ENCODE measurements around the gene WDR4. TPM values are rescaled to one million over a fixed set of nuclear protein-coding genes. Genes with fewer than 3 reads are reported as not detected.
"Not testable (repeated sequence)": the region's sequence is repeated elsewhere in the genome, so short reads cannot be mapped to it uniquely, and the experiment has no call there.

The WDR4 gene
- polyA plus RNA-seq, 1 of the 3 experiments (the other 2 are of a cell fraction) = 26.5 TPM

- H3K79me2 ChIP-seq (ENCODE audit: insufficient read depth) = peaks cover 39% of the 10 kb centered on the region
- peaks cover 24% of the 10 kb centered on the region for H4K20me1 ChIP-seq (ENCODE audit: insufficient read depth)
- no peaks in the 10 kb centered on the region for H3F3A ChIP-seq (replicated peaks; ENCODE audit: insufficient read depth)
- no peaks in the 10 kb centered on the region for H3K4me1 ChIP-seq (ENCODE audit: control insufficient read depth in 1 of 2, insufficient read depth in 2 of 2, low read depth in 1 of 2, low read length in 1 of 2)
- WGBS (ENCODE audit: low lambda C conversion rate) = 87% methylated on average over 17 of the region's 22 CpGs
- no peak overlapping the region for H2AFZ ChIP-seq (ENCODE audit: low read depth)
- no peaks in the 10 kb centered on the region for H3K9me2 ChIP-seq
- no peak overlapping the region for H3K4me2 ChIP-seq
- peaks cover 16 to 61% of the 10 kb centered on the region in 2 experiments for H3K36me3 ChIP-seq (replicated peaks in 1 of 2; ENCODE audit: control insufficient read depth in 1 of 2, insufficient read depth in 2 of 2, low read length in 1 of 2)
- no peaks in the 10 kb centered on the region for H3K27me3 ChIP-seq (ENCODE audit: insufficient read depth)
- no peak overlapping the region for H3K4me3 ChIP-seq (ENCODE audit: low read depth in 2 of 2, low read length in 1 of 2)
- CTCF ChIA-PET = interaction anchor here (1.1 to 1.9 kb wide), 3 partner anchors 12 to 251 kb away, joined by 3 to 5 read pairs (median 3); no protein-coding TSS in a partner anchor
- no peak overlapping the region for H3K27ac ChIP-seq (ENCODE audit: low read depth in 2 of 2, low read length in 1 of 2)
- peak; percentile 15 for DNase-seq
- H3K9ac ChIP-seq = no peak overlapping the region
- TF ChIP-seq CTCF (IDR thresholded peaks at IDR 0.05) (no peak), JUND (IDR thresholded peaks at IDR 0.05) (no peak), NRF1 (IDR thresholded peaks at IDR 0.05; ENCODE audit: low read depth, low read length) (no peak)
- H3K9me3 ChIP-seq = no peaks in the 10 kb centered on the region
- POLR2A ChIA-PET = no interaction called here
Measured at GRCh38 chr21:42844411-42845113, 34.8 kb downstream of the WDR4 start.

GRCh38 chr21:42843056-42843455, 36.3 kb downstream of the WDR4 start:
- Histone ChIP-seq H3K4me1 (ENCODE audit: control insufficient read depth in 1 of 2, insufficient read depth in 2 of 2, low read depth in 1 of 2, low read length in 1 of 2) (no peaks in the 10 kb centered on the region), H2AFZ (ENCODE audit: low read depth) (no peak overlapping the region), H3K4me3 (ENCODE audit: low read depth in 2 of 2, low read length in 1 of 2) (no peak overlapping the region), H3F3A (replicated peaks; ENCODE audit: insufficient read depth) (no peaks in the 10 kb centered on the region), H3K79me2 (ENCODE audit: insufficient read depth) (peaks cover 39% of the 10 kb centered on the region), H3K36me3 (replicated peaks in 1 of 2; ENCODE audit: control insufficient read depth in 1 of 2, insufficient read depth in 2 of 2, low read length in 1 of 2) (peaks cover 16 to 57% of the 10 kb centered on the region in 2 experiments), H3K27me3 (ENCODE audit: insufficient read depth) (no peaks in the 10 kb centered on the region), H3K9me2 (no peaks in the 10 kb centered on the region), H4K20me1 (ENCODE audit: insufficient read depth) (peaks cover 24% of the 10 kb centered on the region), H3K27ac (ENCODE audit: low read depth in 2 of 2, low read length in 1 of 2) (no peak overlapping the region), H3K4me2 (no peak overlapping the region), H3K9ac (no peak overlapping the region), H3K9me3 (no peaks in the 10 kb centered on the region)
- DNase-seq = no peak
- TF ChIP-seq USF2 (IDR thresholded peaks at IDR 0.05; ENCODE audit: borderline replicate concordance, low read depth, low read length) (no peak), MXI1 (IDR thresholded peaks at IDR 0.05; ENCODE audit: low read depth, low read length) (no peak), MEF2A (IDR thresholded peaks at IDR 0.05; ENCODE audit: borderline replicate concordance, low read depth) (no peak), POLR2AphosphoS5 (IDR thresholded peaks at IDR 0.05; ENCODE audit: low read depth, low read length) (no peak)
- ChIA-PET POLR2A (no interaction called here), CTCF (interaction anchor here (0.8 to 1.9 kb wide), 2 partner anchors 23 to 250 kb away, joined by 3 to 5 read pairs; no protein-coding TSS in a partner anchor)
- WGBS (ENCODE audit: low lambda C conversion rate) = 95% methylated on average over 14 of the region's 14 CpGs

- Histone ChIP-seq H3K79me2 (ENCODE audit: insufficient read depth) (peaks cover 39% of the 10 kb centered on the region), H4K20me1 (ENCODE audit: insufficient read depth) (peaks cover 19% of the 10 kb centered on the region), H3K36me3 (replicated peaks in 1 of 2; ENCODE audit: control insufficient read depth in 1 of 2, insufficient read depth in 2 of 2, low read length in 1 of 2) (peaks cover 16 to 47% of the 10 kb centered on the region in 2 experiments)
- H3K9me3 ChIP-seq; H3K27me3 ChIP-seq (ENCODE audit: insufficient read depth); H3K4me1 ChIP-seq (ENCODE audit: control insufficient read depth in 1 of 2, insufficient read depth in 2 of 2, low read depth in 1 of 2, low read length in 1 of 2); H3K9ac ChIP-seq; H2AFZ ChIP-seq (ENCODE audit: low read depth); H3F3A ChIP-seq (replicated peaks; ENCODE audit: insufficient read depth); H3K27ac ChIP-seq (ENCODE audit: low read depth in 2 of 2, low read length in 1 of 2); DNase-seq; POLR2A ChIA-PET; H3K9me2 ChIP-seq; H3K4me3 ChIP-seq (ENCODE audit: low read depth in 2 of 2, low read length in 1 of 2); H3K4me2 ChIP-seq: not testable (repeated sequence)
- CTCF ChIA-PET = interaction anchor here (0.6 to 1.9 kb wide), 5 partner anchors 22 to 249 kb away, joined by 3 to 5 read pairs (median 3); partner anchors contain the start of gene PDE9A
- 96% methylated on average over 5 of the region's 22 CpGs for WGBS (ENCODE audit: low lambda C conversion rate)
Measured at GRCh38 chr21:42841916-42842655, 37.3 kb downstream of the WDR4 start.
